ENCODE measurements around the gene ZBED1. TPM values are rescaled to one million over a fixed set of nuclear protein-coding genes. Genes with fewer than 3 reads are reported as not detected.
"Not testable (repeated sequence)": the region's sequence is repeated elsewhere in the genome, so short reads cannot be mapped to it uniquely, and the experiment has no call there.

The ZBED1 gene
- total RNA-seq, 2 donors from 2014 or later: 33.3 to 44.6 TPM

DNA sequence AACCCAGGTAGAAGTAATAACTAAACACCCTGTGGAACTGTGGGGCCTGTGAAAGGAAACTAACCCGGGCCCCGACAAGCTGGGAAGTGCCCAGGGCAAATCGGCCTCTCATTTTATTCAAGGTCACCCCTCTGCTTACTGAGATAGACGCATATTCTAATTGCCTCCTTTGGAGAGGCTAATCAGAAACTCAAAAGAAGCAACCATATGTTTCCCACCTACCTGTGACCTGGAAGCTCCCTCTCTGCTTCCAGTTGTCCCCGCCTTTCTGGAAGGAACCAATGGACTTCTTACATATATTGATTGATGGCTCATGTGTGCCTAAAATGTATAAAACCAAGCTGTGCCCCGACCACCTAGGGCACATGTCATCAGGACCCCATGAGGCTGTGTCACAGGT lies 23.1 kb upstream of the ZBED1 start:
- DNase-seq: no peak

GRCh38 chrX:2521927-2522386 lies 21.2 kb upstream of the ZBED1 start:
- no peak for DNase-seq
- intact Hi-C loops (cut with DNase I): no loop called here
- H3K4me3 ChIP-seq: no peak overlapping the region
- H3K27me3 ChIP-seq: no peaks in the 10 kb centered on the region
- TF ChIP-seq CTCF (IDR thresholded peaks at IDR 0.05): no peak
- no peak overlapping the region for H3K27ac ChIP-seq
- H3K9me3 ChIP-seq: no peaks in the 10 kb centered on the region
- no peaks in the 10 kb centered on the region for H3K4me1 ChIP-seq
- H3K9ac ChIP-seq (ENCODE audit: low read depth in 2 of 2, low read length in 2 of 2): no peak overlapping the region
- no peaks in the 10 kb centered on the region for H3K36me3 ChIP-seq

More for the DNA sequence above, 23.1 kb upstream of the ZBED1 start:
- H3K9ac ChIP-seq (ENCODE audit: low read depth in 2 of 2, low read length in 2 of 2): no peak overlapping the region
- no peak for TF ChIP-seq CTCF (IDR thresholded peaks at IDR 0.05)
- no peak overlapping the region for H3K27ac ChIP-seq
- no peaks in the 10 kb centered on the region for H3K27me3 ChIP-seq
- no peaks in the 10 kb centered on the region for H3K9me3 ChIP-seq
- intact Hi-C loops (cut with DNase I): no loop called here
- H3K4me1 ChIP-seq: no peaks in the 10 kb centered on the region
- H3K4me3 ChIP-seq: no peak overlapping the region
- H3K36me3 ChIP-seq: no peaks in the 10 kb centered on the region

GRCh38 chrX:2521092-2521926 lies 20.5 kb upstream of the ZBED1 start:
- intact Hi-C loops (cut with DNase I): no loop called here
- H3K9me3 ChIP-seq: no peaks in the 10 kb centered on the region
- no peak overlapping the region for H3K27ac ChIP-seq
- no peaks in the 10 kb centered on the region for H3K36me3 ChIP-seq
- no peaks in the 10 kb centered on the region for H3K4me1 ChIP-seq
- H3K27me3 ChIP-seq: no peaks in the 10 kb centered on the region
- no peak overlapping the region for H3K9ac ChIP-seq (ENCODE audit: low read depth in 2 of 2, low read length in 2 of 2)
- DNase-seq: no peak
- H3K4me3 ChIP-seq: no peak overlapping the region
- TF ChIP-seq CTCF (IDR thresholded peaks at IDR 0.05): no peak

- TF ChIP-seq CTCF (IDR thresholded peaks at IDR 0.05): no peak
- no peak for DNase-seq
- H3K36me3 ChIP-seq: no peaks in the 10 kb centered on the region
- H3K9me3 ChIP-seq: no peaks in the 10 kb centered on the region
- H3K4me3 ChIP-seq: no peak overlapping the region
- no peaks in the 10 kb centered on the region for H3K4me1 ChIP-seq
- intact Hi-C loops (cut with DNase I): no loop called here
- H3K27ac ChIP-seq: no peak overlapping the region
- H3K9ac ChIP-seq (ENCODE audit: low read depth in 2 of 2, low read length in 2 of 2): no peak overlapping the region
- H3K27me3 ChIP-seq: no peaks in the 10 kb centered on the region
Measured at GRCh38 chrX:2520539-2520938, 19.8 kb upstream of the ZBED1 start.

DNA sequence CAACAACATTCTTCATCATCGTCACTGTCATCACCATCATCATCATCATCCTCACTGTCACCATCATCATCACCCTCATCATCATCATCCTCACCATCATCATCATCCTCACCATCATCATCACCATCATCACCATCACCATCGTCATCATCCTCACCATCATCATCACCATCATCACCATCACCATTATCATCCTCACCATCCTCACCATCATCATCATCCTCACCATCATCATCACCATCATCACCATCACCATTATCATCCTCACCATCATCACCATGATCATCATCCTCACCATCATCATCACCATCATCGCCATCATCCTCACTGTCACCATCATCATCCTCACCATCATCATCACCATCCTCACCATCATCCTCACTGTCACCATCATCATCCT lies 18.9 kb upstream of the ZBED1 start:
- H3K4me1 ChIP-seq; H3K9ac ChIP-seq (ENCODE audit: low read depth in 2 of 2, low read length in 2 of 2); DNase-seq; intact Hi-C loops (cut with DNase I); H3K27ac ChIP-seq; H3K36me3 ChIP-seq; H3K27me3 ChIP-seq; H3K4me3 ChIP-seq; H3K9me3 ChIP-seq: not testable (repeated sequence)

DNA sequence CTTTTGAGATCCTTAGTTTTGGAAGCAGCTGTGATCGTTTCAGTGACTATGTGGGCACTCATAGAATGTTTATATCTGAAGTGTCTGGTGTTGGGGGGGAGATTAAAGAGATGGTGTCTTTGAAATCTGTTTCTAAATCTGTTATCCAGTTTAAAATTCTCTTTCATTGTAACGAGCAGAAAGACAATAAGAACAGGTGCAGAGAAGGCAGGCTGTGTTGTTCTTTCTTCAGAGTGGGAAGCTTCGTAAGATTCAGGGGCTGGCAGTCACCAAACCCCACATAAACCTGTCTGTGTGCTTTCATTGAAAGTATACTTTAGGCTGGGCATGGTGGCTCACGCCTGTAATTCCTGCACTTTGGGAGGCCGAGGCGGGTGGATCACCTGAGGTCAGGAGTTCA lies 16.3 kb upstream of the ZBED1 start:
- no peaks in the 10 kb centered on the region for H3K27me3 ChIP-seq
- intact Hi-C loops (cut with DNase I): no loop called here

More for the DNA sequence above, 16.3 kb upstream of the ZBED1 start:
- DNase-seq: no peak
- no peak overlapping the region for H3K9ac ChIP-seq (ENCODE audit: low read depth in 2 of 2, low read length in 2 of 2)
- no peak overlapping the region for H3K27ac ChIP-seq
- TF ChIP-seq CTCF (IDR thresholded peaks at IDR 0.05): no peak
- H3K4me3 ChIP-seq: no peak overlapping the region
- H3K4me1 ChIP-seq: no peaks in the 10 kb centered on the region
- no peaks in the 10 kb centered on the region for H3K36me3 ChIP-seq
- H3K9me3 ChIP-seq: no peaks in the 10 kb centered on the region

Data from colonic mucosa (tissue), 4 donors.